ENCODE results near the gene GLIPR2.

GLIPR2 gene

GRCh38 chr9:36188212-36188611 is 51.7 kb downstream of the GLIPR2 start:
- Histone ChIP-seq H3K4me3 (ENCODE audit: low read length) (no peak overlapping the region), H3K23ac (ENCODE audit: low read length) (no peak overlapping the region), H2BK120ac (ENCODE audit: low read depth, low read length) (no peak overlapping the region), H3K27ac (ENCODE audit: low read depth, low read length) (no peak overlapping the region), H3K18ac (ENCODE audit: low read length) (no peak overlapping the region), H3K79me1 (ENCODE audit: low read length) (peaks cover 2% of the 10 kb centered on the region), H3K79me2 (ENCODE audit: control insufficient read depth, insufficient read depth, low read length) (peaks cover 23% of the 10 kb centered on the region), H3K56ac (ENCODE audit: low read length) (peak overlapping the region; percentile 45), H3K4me2 (ENCODE audit: low read length) (no peak overlapping the region), H4K5ac (ENCODE audit: low read length) (no peak overlapping the region), H3K9ac (ENCODE audit: low read length) (no peak overlapping the region), H3K27me3 (ENCODE audit: insufficient read depth, low read length, poor library complexity) (no peaks in the 10 kb centered on the region), H3K4ac (ENCODE audit: low read depth, low read length) (no peak overlapping the region), H2AK5ac (ENCODE audit: low read length) (no peak overlapping the region), H2BK5ac (ENCODE audit: low read length) (no peak overlapping the region), H4K8ac (ENCODE audit: low read depth, low read length) (no peak overlapping the region), H3K4me1 (ENCODE audit: control insufficient read depth, low read depth, low read length) (peaks cover 18% of the 10 kb centered on the region), H2BK15ac (replicated peaks; ENCODE audit: low read depth) (no peak overlapping the region), H3K36me3 (ENCODE audit: control insufficient read depth, insufficient read depth, low read length) (no peaks in the 10 kb centered on the region)
- DNase-seq = peak; percentile 87
- no CpG with 5 or more reads among the region's 5 CpGs for WGBS (ENCODE audit: extremely low coverage, insufficient coverage, low lambda C conversion rate)

GRCh38 chr9:36189976-36190375 is 53.4 kb downstream of the GLIPR2 start:
- no peak overlapping the region for H4K8ac ChIP-seq (ENCODE audit: low read depth, low read length)
- H3K27ac ChIP-seq (ENCODE audit: low read depth, low read length) = peak overlapping the region; percentile 7
- no peak overlapping the region for H3K4ac ChIP-seq (ENCODE audit: low read depth, low read length)
- H3K9ac ChIP-seq (ENCODE audit: low read length) = peak overlapping the region; percentile 53
- H2BK120ac ChIP-seq (ENCODE audit: low read depth, low read length) = no peak overlapping the region
- DNase-seq = peak; percentile 69
- peak overlapping the region; percentile 38 for H3K4me2 ChIP-seq (ENCODE audit: low read length)
- H3K56ac ChIP-seq (ENCODE audit: low read length) = peak overlapping the region; percentile 85
- H3K23ac ChIP-seq (ENCODE audit: low read length) = no peak overlapping the region
- no peaks in the 10 kb centered on the region for H3K27me3 ChIP-seq (ENCODE audit: insufficient read depth, low read length, poor library complexity)
- WGBS (ENCODE audit: extremely low coverage, insufficient coverage, low lambda C conversion rate) = no CpG with 5 or more reads among the region's 9 CpGs
- peaks cover 2% of the 10 kb centered on the region for H3K36me3 ChIP-seq (ENCODE audit: control insufficient read depth, insufficient read depth, low read length)
- no peak overlapping the region for H2AK5ac ChIP-seq (ENCODE audit: low read length)
- no peak overlapping the region for H3K4me3 ChIP-seq (ENCODE audit: low read length)
- H3K18ac ChIP-seq (ENCODE audit: low read length) = peak overlapping the region; percentile 56
- H3K79me1 ChIP-seq (ENCODE audit: low read length) = peaks cover 11% of the 10 kb centered on the region
- peaks cover 21% of the 10 kb centered on the region for H3K4me1 ChIP-seq (ENCODE audit: control insufficient read depth, low read depth, low read length)
- peaks cover 40% of the 10 kb centered on the region for H3K79me2 ChIP-seq (ENCODE audit: control insufficient read depth, insufficient read depth, low read length)
- peak overlapping the region; percentile 86 for H2BK15ac ChIP-seq (replicated peaks; ENCODE audit: low read depth)
- no peak overlapping the region for H4K5ac ChIP-seq (ENCODE audit: low read length)
- peak overlapping the region; percentile 53 for H2BK5ac ChIP-seq (ENCODE audit: low read length)

- Histone ChIP-seq H3K79me2 (ENCODE audit: control insufficient read depth, insufficient read depth, low read length) (peaks cover 40% of the 10 kb centered on the region), H2BK15ac (replicated peaks; ENCODE audit: low read depth) (peak within 1 kb of the TSS; percentile 86), H3K27me3 (ENCODE audit: insufficient read depth, low read length, poor library complexity) (no peaks in the 10 kb centered on the region), H3K4me3 (ENCODE audit: low read length) (peak within 1 kb of the TSS; percentile 91), H3K18ac (ENCODE audit: low read length) (peak within 1 kb of the TSS; percentile 94), H3K4ac (ENCODE audit: low read depth, low read length) (peak within 1 kb of the TSS; percentile 95), H4K8ac (ENCODE audit: low read depth, low read length) (peak within 1 kb of the TSS; percentile 82), H2BK120ac (ENCODE audit: low read depth, low read length) (no peak within 1 kb of the TSS), H3K23ac (ENCODE audit: low read length) (peak within 1 kb of the TSS; percentile 53), H3K4me1 (ENCODE audit: control insufficient read depth, low read depth, low read length) (peaks cover 21% of the 10 kb centered on the region), H3K36me3 (ENCODE audit: control insufficient read depth, insufficient read depth, low read length) (peaks cover 2% of the 10 kb centered on the region), H3K56ac (ENCODE audit: low read length) (peak within 1 kb of the TSS; percentile 90), H3K4me2 (ENCODE audit: low read length) (peak within 1 kb of the TSS; percentile 39), H2AK5ac (ENCODE audit: low read length) (no peak within 1 kb of the TSS), H2BK5ac (ENCODE audit: low read length) (peak within 1 kb of the TSS; percentile 53), H3K79me1 (ENCODE audit: low read length) (peaks cover 11% of the 10 kb centered on the region), H4K5ac (ENCODE audit: low read length) (no peak within 1 kb of the TSS), H3K9ac (ENCODE audit: low read length) (peak within 1 kb of the TSS; percentile 90), H3K27ac (ENCODE audit: low read depth, low read length) (peak within 1 kb of the TSS; percentile 85)
- DNase-seq = peak; percentile 100
- no CpG with 5 or more reads among the region's 68 CpGs for WGBS (ENCODE audit: extremely low coverage, insufficient coverage, low lambda C conversion rate)
These were observed 54.1 kb downstream of the GLIPR2 start, which contains the start of gene CLTA for GRCh38 chr9:36190388-36191289. CLTA (plus strand) TSS chr9:36190921; CDS start chr9:36191057, 136 bp downstream.

GRCh38 chr9:36191290-36191645 is 54.7 kb downstream of the GLIPR2 start:
- Histone ChIP-seq H2BK15ac (replicated peaks; ENCODE audit: low read depth) (no peak overlapping the region), H3K18ac (ENCODE audit: low read length) (peak overlapping the region; percentile 94), H3K4me2 (ENCODE audit: low read length) (peak overlapping the region; percentile 39), H3K9ac (ENCODE audit: low read length) (peak overlapping the region; percentile 90), H3K56ac (ENCODE audit: low read length) (peak overlapping the region; percentile 90), H3K4me1 (ENCODE audit: control insufficient read depth, low read depth, low read length) (peaks cover 21% of the 10 kb centered on the region), H3K4me3 (ENCODE audit: low read length) (peak overlapping the region; percentile 91), H3K4ac (ENCODE audit: low read depth, low read length) (peak overlapping the region; percentile 95), H2BK120ac (ENCODE audit: low read depth, low read length) (no peak overlapping the region), H4K5ac (ENCODE audit: low read length) (no peak overlapping the region), H3K27ac (ENCODE audit: low read depth, low read length) (peak overlapping the region; percentile 75), H3K36me3 (ENCODE audit: control insufficient read depth, insufficient read depth, low read length) (peaks cover 2% of the 10 kb centered on the region), H3K79me1 (ENCODE audit: low read length) (peaks cover 11% of the 10 kb centered on the region), H2AK5ac (ENCODE audit: low read length) (no peak overlapping the region), H3K79me2 (ENCODE audit: control insufficient read depth, insufficient read depth, low read length) (peaks cover 40% of the 10 kb centered on the region), H2BK5ac (ENCODE audit: low read length) (no peak overlapping the region), H3K27me3 (ENCODE audit: insufficient read depth, low read length, poor library complexity) (no peaks in the 10 kb centered on the region), H3K23ac (ENCODE audit: low read length) (peak overlapping the region; percentile 53), H4K8ac (ENCODE audit: low read depth, low read length) (no peak overlapping the region)
- peak; percentile 47 for DNase-seq
- WGBS (ENCODE audit: extremely low coverage, insufficient coverage, low lambda C conversion rate) = no CpG with 5 or more reads among the region's 18 CpGs

GRCh38 chr9:36191686-36192085 is 55.2 kb downstream of the GLIPR2 start:
- no peak overlapping the region for H2BK120ac ChIP-seq (ENCODE audit: low read depth, low read length)
- H3K18ac ChIP-seq (ENCODE audit: low read length) = no peak overlapping the region
- H3K9ac ChIP-seq (ENCODE audit: low read length) = peak overlapping the region; percentile 90
- no peak overlapping the region for H4K8ac ChIP-seq (ENCODE audit: low read depth, low read length)
- no peak overlapping the region for H3K27ac ChIP-seq (ENCODE audit: low read depth, low read length)
- H3K79me1 ChIP-seq (ENCODE audit: low read length) = peaks cover 11% of the 10 kb centered on the region
- no peak overlapping the region for H3K4ac ChIP-seq (ENCODE audit: low read depth, low read length)
- H3K27me3 ChIP-seq (ENCODE audit: insufficient read depth, low read length, poor library complexity) = no peaks in the 10 kb centered on the region
- no peak overlapping the region for H4K5ac ChIP-seq (ENCODE audit: low read length)
- H3K4me1 ChIP-seq (ENCODE audit: control insufficient read depth, low read depth, low read length) = peaks cover 21% of the 10 kb centered on the region
- H3K4me2 ChIP-seq (ENCODE audit: low read length) = peak overlapping the region; percentile 39
- no peak overlapping the region for H2BK5ac ChIP-seq (ENCODE audit: low read length)
- peak; percentile 20 for DNase-seq
- H3K36me3 ChIP-seq (ENCODE audit: control insufficient read depth, insufficient read depth, low read length) = peaks cover 2% of the 10 kb centered on the region
- peak overlapping the region; percentile 90 for H3K56ac ChIP-seq (ENCODE audit: low read length)
- no CpG with 5 or more reads among the region's 7 CpGs for WGBS (ENCODE audit: extremely low coverage, insufficient coverage, low lambda C conversion rate)
- peaks cover 40% of the 10 kb centered on the region for H3K79me2 ChIP-seq (ENCODE audit: control insufficient read depth, insufficient read depth, low read length)
- peak overlapping the region; percentile 91 for H3K4me3 ChIP-seq (ENCODE audit: low read length)
- no peak overlapping the region for H2AK5ac ChIP-seq (ENCODE audit: low read length)
- H2BK15ac ChIP-seq (replicated peaks; ENCODE audit: low read depth) = no peak overlapping the region
- no peak overlapping the region for H3K23ac ChIP-seq (ENCODE audit: low read length)

All from mesendoderm (in vitro differentiated cells).